PC-9 (cell line): ENCODE results near the gene OPN1MW.
"Not testable (repeated sequence)": the region's sequence is repeated elsewhere in the genome, so short reads cannot be mapped to it uniquely, and the experiment has no call there.

ENCODE experiments used
- CTCF ChIP-seq: fragments of 200-600 bp; sonication (generic); conservative IDR thresholded peaks from 2 replicates; pipeline ENCODE4 v1.6.1; 2017; ENCODE audit warnings: mixed run types, antibody characterized with exemption, mild to moderate bottlenecking, moderate library complexity
- EZH2 ChIP-seq: fragments of 200-600 bp; sonication (generic); IDR thresholded peaks from 2 replicates; pipeline ENCODE4 v1.8.0; 2017; ENCODE audit warnings: antibody characterized with exemption, low read depth

- not testable (repeated sequence) for TF ChIP-seq CTCF, EZH2
These were observed 29.1 kb downstream of the OPN1MW start for GRCh38 chrX:154211499-154211898.
